GM19351 (cell line): ENCODE results near the gene STMN3.

Experiments used
- ATAC-seq: cut with Tn5 transposase; IDR thresholded peaks from one replicate; pipeline ENCODE4 v1.9.1; 2021; ENCODE audit warnings: mild to moderate bottlenecking, moderate library complexity; ENCODE audit not compliant: unreplicated experiment

The STMN3 gene

GRCh38 chr20:63692436-63693082 lies 39.3 kb upstream of the STMN3 start:
- no peak for ATAC-seq

GRCh38 chr20:63691711-63692435 lies 38.6 kb upstream of the STMN3 start:
- ATAC-seq: no peak

- ATAC-seq: no peak
Measured at GRCh38 chr20:63690898-63691710, 37.9 kb upstream of the STMN3 start.

- no peak for ATAC-seq
Measured at GRCh38 chr20:63690003-63690897, 37.0 kb upstream of the STMN3 start.

GRCh38 chr20:63689046-63690002 lies 36.1 kb upstream of the STMN3 start:
- no peak for ATAC-seq

GRCh38 chr20:63688228-63689045 lies 35.2 kb upstream of the STMN3 start:
- no peak for ATAC-seq

GRCh38 chr20:63687419-63688178 lies 34.4 kb upstream of the STMN3 start:
- ATAC-seq: no peak

GRCh38 chr20:63686492-63687321 lies 33.5 kb upstream of the STMN3 start:
- ATAC-seq: no peak

GRCh38 chr20:63686094-63686491 lies 32.9 kb upstream of the STMN3 start:
- ATAC-seq: no peak

GRCh38 chr20:63685269-63686026 lies 32.2 kb upstream of the STMN3 start:
- no peak for ATAC-seq

- ATAC-seq: no peak
Measured at GRCh38 chr20:63682384-63683139, 29.3 kb upstream of the STMN3 start.

- no peak for ATAC-seq
Measured at GRCh38 chr20:63681609-63682142, 28.5 kb upstream of the STMN3 start.

- ATAC-seq: no peak
Measured at GRCh38 chr20:63680857-63681608, 27.8 kb upstream of the STMN3 start.

GRCh38 chr20:63680427-63680826 lies 27.2 kb upstream of the STMN3 start:
- no peak for ATAC-seq

- ATAC-seq: no peak
Measured at GRCh38 chr20:63679799-63680305, 26.6 kb upstream of the STMN3 start.
